ENCODE data around the gene CACNA1G. TPM values are rescaled to one million over a fixed set of nuclear protein-coding genes. Genes with fewer than 3 reads are reported as not detected.

CACNA1G gene
- total RNA-seq, 6 donors from 2014 or later, result under 0.01 to 0.37 (median 0.11) TPM; not detected in 2

DNA sequence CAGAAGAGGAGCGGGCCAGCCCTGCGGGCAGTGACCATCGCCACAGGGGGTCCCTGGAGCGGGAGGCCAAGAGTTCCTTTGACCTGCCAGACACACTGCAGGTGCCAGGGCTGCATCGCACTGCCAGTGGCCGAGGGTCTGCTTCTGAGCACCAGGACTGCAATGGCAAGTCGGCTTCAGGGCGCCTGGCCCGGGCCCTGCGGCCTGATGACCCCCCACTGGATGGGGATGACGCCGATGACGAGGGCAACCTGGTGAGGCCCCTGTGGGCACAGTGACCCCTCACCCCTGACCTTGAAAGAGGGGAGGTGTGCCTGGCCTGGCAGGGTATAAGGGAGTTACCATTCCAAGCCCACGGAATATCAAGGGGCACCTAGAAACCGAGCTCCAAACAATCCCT is 39.1 kb downstream of the CACNA1G start:
- H3K9me3 ChIP-seq, result no peaks in the 10 kb centered on the region
- TF ChIP-seq, protein P1, sequence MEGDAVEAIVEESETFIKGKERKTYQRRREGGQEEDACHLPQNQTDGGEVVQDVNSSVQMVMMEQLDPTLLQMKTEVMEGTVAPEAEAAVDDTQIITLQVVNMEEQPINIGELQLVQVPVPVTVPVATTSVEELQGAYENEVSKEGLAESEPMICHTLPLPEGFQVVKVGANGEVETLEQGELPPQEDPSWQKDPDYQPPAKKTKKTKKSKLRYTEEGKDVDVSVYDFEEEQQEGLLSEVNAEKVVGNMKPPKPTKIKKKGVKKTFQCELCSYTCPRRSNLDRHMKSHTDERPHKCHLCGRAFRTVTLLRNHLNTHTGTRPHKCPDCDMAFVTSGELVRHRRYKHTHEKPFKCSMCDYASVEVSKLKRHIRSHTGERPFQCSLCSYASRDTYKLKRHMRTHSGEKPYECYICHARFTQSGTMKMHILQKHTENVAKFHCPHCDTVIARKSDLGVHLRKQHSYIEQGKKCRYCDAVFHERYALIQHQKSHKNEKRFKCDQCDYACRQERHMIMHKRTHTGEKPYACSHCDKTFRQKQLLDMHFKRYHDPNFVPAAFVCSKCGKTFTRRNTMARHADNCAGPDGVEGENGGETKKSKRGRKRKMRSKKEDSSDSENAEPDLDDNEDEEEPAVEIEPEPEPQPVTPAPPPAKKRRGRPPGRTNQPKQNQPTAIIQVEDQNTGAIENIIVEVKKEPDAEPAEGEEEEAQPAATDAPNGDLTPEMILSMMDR (IDR thresholded peaks at IDR 0.05), result no peak
- TF ChIP-seq POLR2A (IDR thresholded peaks at IDR 0.05) (no peak), POLR2AphosphoS5 (IDR thresholded peaks at IDR 0.05) (no peak), EP300 (IDR thresholded peaks at IDR 0.05) (no peak)
- WGBS, 2 donors, result 91 to 97% methylated on average over 6 to 15 of the region's 15 CpGs
- H3K4me3 ChIP-seq, result no peak overlapping the region
- H3K27me3 ChIP-seq, result no peaks in the 10 kb centered on the region
- DNase-seq (no peak), ATAC-seq (ENCODE audit: low FRiP score in 2 of 2) (no peak)
- H3K36me3 ChIP-seq, result no peaks in the 10 kb centered on the region
- H3K27ac ChIP-seq, result no peak overlapping the region
- peaks cover 2 to 8% (median 7%) of the 10 kb centered on the region in 4 donors for H3K4me1 ChIP-seq

DNA sequence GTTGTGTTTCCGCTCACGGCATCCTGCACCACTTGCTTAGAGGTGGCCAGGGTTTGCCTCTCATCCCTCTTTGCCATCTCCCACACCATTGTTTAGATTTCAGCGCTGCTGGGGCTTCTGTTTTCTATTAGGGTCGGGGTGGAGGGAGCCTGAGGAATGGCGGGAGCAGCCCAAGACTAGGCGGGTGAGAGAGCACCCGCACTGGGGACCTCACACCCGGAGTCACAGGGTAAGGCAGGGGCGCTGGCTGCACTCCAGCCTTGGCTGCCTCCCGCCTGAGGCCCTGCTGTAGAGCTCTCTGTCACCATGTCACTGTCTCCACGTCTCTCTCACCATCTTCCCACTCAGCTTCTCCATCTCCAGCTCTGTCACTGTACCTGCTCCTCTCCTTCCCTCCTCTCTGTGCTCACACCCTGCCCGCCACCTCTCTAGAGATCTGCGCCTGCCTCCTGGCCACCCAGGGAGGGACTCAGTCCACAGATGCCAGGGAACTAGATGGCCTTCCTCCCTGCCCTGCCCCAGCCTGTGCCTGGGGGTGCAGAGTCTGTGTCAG is 41.4 kb downstream of the CACNA1G start:
- no peak for ATAC-seq (ENCODE audit: low FRiP score in 2 of 2)
- Histone ChIP-seq H3K9me3 (no peaks in the 10 kb centered on the region), H3K27ac (no peak overlapping the region), H3K4me1 (peaks cover 10 to 17% (median 15%) of the 10 kb centered on the region in 4 donors), H3K36me3 (no peaks in the 10 kb centered on the region), H3K27me3 (no peaks in the 10 kb centered on the region), H3K4me3 (no peak overlapping the region)
- no peak for DNase-seq
- TF ChIP-seq EP300 (IDR thresholded peaks at IDR 0.05) (no peak), POLR2A (IDR thresholded peaks at IDR 0.05) (no peak), POLR2AphosphoS5 (IDR thresholded peaks at IDR 0.05) (no peak)
- TF ChIP-seq, protein P1 (IDR thresholded peaks at IDR 0.05), result no peak
- WGBS, 2 donors, result 73 to 75% methylated on average over 11 to 13 of the region's 13 CpGs

DNA sequence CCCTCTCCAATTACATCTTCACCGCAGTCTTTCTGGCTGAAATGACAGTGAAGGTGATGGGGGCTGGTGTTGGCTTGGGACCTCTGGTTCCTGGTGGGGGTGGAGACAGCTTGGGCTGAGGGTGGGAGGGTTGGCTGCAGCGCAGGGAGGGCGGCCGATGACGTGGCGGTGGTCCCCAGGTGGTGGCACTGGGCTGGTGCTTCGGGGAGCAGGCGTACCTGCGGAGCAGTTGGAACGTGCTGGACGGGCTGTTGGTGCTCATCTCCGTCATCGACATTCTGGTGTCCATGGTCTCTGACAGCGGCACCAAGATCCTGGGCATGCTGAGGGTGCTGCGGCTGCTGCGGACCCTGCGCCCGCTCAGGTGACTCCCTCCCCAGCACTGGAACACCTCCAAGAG is 42.3 kb downstream of the CACNA1G start:
- Histone ChIP-seq H3K36me3 (no peaks in the 10 kb centered on the region), H3K9me3 (no peaks in the 10 kb centered on the region), H3K4me3 (no peak overlapping the region), H3K27ac (no peak overlapping the region), H3K27me3 (no peaks in the 10 kb centered on the region), H3K4me1 (peaks cover 10 to 17% (median 15%) of the 10 kb centered on the region in 4 donors)
- 95% methylated on average over 10 to 11 of the region's 18 CpGs for WGBS, 2 donors
- no peak for ATAC-seq (ENCODE audit: low FRiP score in 2 of 2)
- DNase-seq, result no peak
- TF ChIP-seq POLR2A (IDR thresholded peaks at IDR 0.05), result no peak
- TF ChIP-seq, protein P1 (IDR thresholded peaks at IDR 0.05), result no peak
- TF ChIP-seq POLR2AphosphoS5 (IDR thresholded peaks at IDR 0.05), result no peak
- no peak for TF ChIP-seq EP300 (IDR thresholded peaks at IDR 0.05)

DNA sequence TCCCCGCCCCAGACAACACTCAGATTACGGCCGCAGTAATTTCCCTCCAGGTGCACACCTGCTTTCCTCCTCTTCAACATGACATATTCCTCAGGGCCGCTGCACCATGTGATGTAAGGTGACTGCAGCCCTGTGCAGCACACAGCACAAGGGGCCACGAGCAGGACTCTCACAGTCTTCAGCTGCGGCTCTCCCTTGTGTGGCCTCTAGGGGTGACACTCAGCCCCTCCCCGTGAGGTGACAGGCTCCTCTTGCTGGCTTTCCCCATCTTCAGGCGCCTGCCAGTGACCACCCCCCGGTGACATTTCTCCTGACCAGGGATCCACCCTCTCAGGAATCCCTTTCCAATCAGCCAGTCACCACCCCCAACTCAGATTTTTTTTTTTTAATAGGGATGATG is 42.8 kb downstream of the CACNA1G start:
- DNase-seq, result no peak
- 70 to 77% methylated on average over 9 of the region's 9 CpGs for whole genome bisulfite sequencing, 2 donors
- Histone ChIP-seq H3K27me3 (no peaks in the 10 kb centered on the region), H3K4me1 (peaks cover 10 to 17% (median 15%) of the 10 kb centered on the region in 4 donors), H3K9me3 (no peaks in the 10 kb centered on the region), H3K4me3 (no peak overlapping the region), H3K36me3 (no peaks in the 10 kb centered on the region), H3K27ac (no peak overlapping the region)
- no peak for TF ChIP-seq POLR2AphosphoS5 (IDR thresholded peaks at IDR 0.05)
- TF ChIP-seq EP300 (IDR thresholded peaks at IDR 0.05), result no peak
- TF ChIP-seq, protein P1 (IDR thresholded peaks at IDR 0.05), result no peak
- no peak for TF ChIP-seq POLR2A (IDR thresholded peaks at IDR 0.05)
- no peak for ATAC-seq (ENCODE audit: low FRiP score in 2 of 2)

DNA sequence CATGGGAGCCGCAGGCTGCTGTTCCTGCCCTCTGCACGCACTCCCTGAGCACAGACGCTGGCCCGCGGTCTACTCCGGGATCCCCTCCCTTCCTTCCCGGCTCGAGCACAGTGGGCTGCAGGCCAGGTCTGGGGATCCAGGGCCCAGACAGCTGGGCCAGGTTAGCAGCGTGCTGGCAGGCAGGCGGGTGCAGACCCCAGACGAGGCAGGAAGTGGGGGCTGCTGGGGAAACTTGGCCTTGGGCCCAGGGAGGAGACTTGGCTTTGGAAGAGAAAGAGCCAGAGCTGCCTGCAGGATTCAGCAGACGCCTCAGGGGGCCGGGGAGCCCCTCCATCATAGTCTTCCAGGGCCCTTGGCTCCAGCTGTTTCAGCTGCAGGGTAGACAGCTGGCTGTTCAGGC is 44.0 kb downstream of the CACNA1G start:
- H3K27me3 ChIP-seq, result no peaks in the 10 kb centered on the region
- DNase-seq (no peak), ATAC-seq (ENCODE audit: low FRiP score in 2 of 2) (peak; percentile 52 to 75)
- H3K4me1 ChIP-seq, result peaks cover 10 to 17% (median 15%) of the 10 kb centered on the region in 4 donors
- WGBS, 2 donors, result 11 to 15% methylated on average over 5 to 12 of the region's 13 CpGs
- H3K36me3 ChIP-seq, result no peaks in the 10 kb centered on the region
- TF ChIP-seq EP300 (IDR thresholded peaks at IDR 0.05) (no peak), POLR2A (IDR thresholded peaks at IDR 0.05) (no peak), POLR2AphosphoS5 (IDR thresholded peaks at IDR 0.05) (no peak)
- TF ChIP-seq, protein P1 (IDR thresholded peaks at IDR 0.05), result no peak
- H3K4me3 ChIP-seq, result no peak overlapping the region
- no peak overlapping the region for H3K27ac ChIP-seq
- no peaks in the 10 kb centered on the region for H3K9me3 ChIP-seq
